SK-N-SH (cell line): ENCODE data around the gene PRKN. TPM values are rescaled to one million over a fixed set of nuclear protein-coding genes. Genes with fewer than 3 reads are reported as not detected.

Experiments
- CTCF ChIA-PET: fragments of 300-600, 350-600 bp; formaldehyde crosslinking; extraction: SDS; loops from one replicate; lab custom pipeline; 2021; lab: Yijun Ruan, JAX
- POLR2A ChIA-PET: fragments of 350-600 bp; sonication (Branson Sonifier 250); formaldehyde crosslinking; extraction: SDS; loops from one replicate; lab custom pipeline; 2020; ENCODE audit warnings: antibody characterized with exemption, inconsistent platforms; lab: Yijun Ruan, JAX
- DNase-seq: peaks from one replicate; pipeline ENCODE4 v3.0.0; 2012
- H2AFZ ChIP-seq: fragments of 200-600 bp; sonication (generic); 2 replicates; pipeline ENCODE4 v1.8.1; 2016; ENCODE audit warnings: antibody characterized with exemption, mild to moderate bottlenecking, low read depth
- H3F3A ChIP-seq: fragments of 200-600 bp; sonication (generic); replicated peaks from 2 replicates; pipeline ENCODE3; 2016; ENCODE audit warnings: antibody characterized with exemption, mild to moderate bottlenecking; ENCODE audit not compliant: insufficient read depth
- H3K27ac ChIP-seq, 2 experiments: fragments of 200-500 bp in 1 of 2; fragments of 200-600 bp in 1 of 2; sonication (Bioruptor generic) in 1 of 2; sonication (generic), shearing (Covaris generic) in 1 of 2; 2 replicates each; pipeline versions ENCODE4 v1.5.1 to v1.6.1; 2014 to 2016; ENCODE audit warnings: low read depth in 2 of 2, inconsistent platforms in 1 of 2, low read length in 1 of 2, mild to moderate bottlenecking in 1 of 2, mixed read lengths in 1 of 2
- H3K27me3 ChIP-seq: fragments of 200-600 bp; sonication (generic), shearing (Covaris generic); 2 replicates; pipeline ENCODE4 v1.6.1; 2016; ENCODE audit warnings: mixed run types; ENCODE audit not compliant: insufficient read depth
- H3K36me3 ChIP-seq, 2 experiments: fragments of 200-500 bp in 1 of 2; fragments of 200-600 bp in 1 of 2; sonication (Bioruptor generic) in 1 of 2; sonication (generic) in 1 of 2; replicated peaks in 1 of 2; 2 replicates each; pipeline versions ENCODE3 to v1.5.1; 2014 to 2016; ENCODE audit warnings: low read length in 1 of 2, mild to moderate bottlenecking in 1 of 2; ENCODE audit not compliant: insufficient read depth in 2 of 2, control insufficient read depth in 1 of 2
- H3K4me1 ChIP-seq, 2 experiments: fragments of 200-500 bp in 1 of 2; fragments of 200-600 bp in 1 of 2; sonication (Bioruptor generic) in 1 of 2; sonication (generic), shearing (Covaris generic) in 1 of 2; 2 replicates each; pipeline versions ENCODE4 v1.5.1 to v1.6.1; 2014 to 2016; ENCODE audit warnings: low read depth in 1 of 2, low read length in 1 of 2, mixed run types in 1 of 2; ENCODE audit not compliant: insufficient read depth in 2 of 2, control insufficient read depth in 1 of 2
- H3K4me2 ChIP-seq: fragments of 200-600 bp; sonication (generic), shearing (Covaris generic); 2 replicates; pipeline ENCODE4 v1.6.1; 2017; ENCODE audit warnings: mixed run types
- H3K4me3 ChIP-seq, 2 experiments: fragments of 200-500 bp in 1 of 2; fragments of 200-600 bp in 1 of 2; sonication (Bioruptor generic) in 1 of 2; sonication (generic), shearing (Covaris generic) in 1 of 2; 2 replicates each; pipeline versions ENCODE4 v1.5.1 to v1.8.1; 2014 to 2016; ENCODE audit warnings: low read depth in 2 of 2, inconsistent platforms in 1 of 2, low read length in 1 of 2, mild to moderate bottlenecking in 1 of 2, mixed read lengths in 1 of 2, moderate library complexity in 1 of 2
- H3K79me2 ChIP-seq: fragments of 200-600 bp; sonication (generic); 2 replicates; pipeline ENCODE4 v1.8.1; 2017; ENCODE audit warnings: mild to moderate bottlenecking; ENCODE audit not compliant: insufficient read depth
- H3K9ac ChIP-seq: fragments of 200-600 bp; sonication (generic); 2 replicates; pipeline ENCODE4 v1.6.1; 2017; ENCODE audit warnings: mixed run types
- H3K9me2 ChIP-seq: fragments of 200-600 bp; sonication (generic); 2 replicates; pipeline ENCODE4 v1.6.1; 2017; ENCODE audit warnings: mixed run types
- H3K9me3 ChIP-seq: fragments of 200-600 bp; sonication (generic); 2 replicates; pipeline ENCODE4 v1.6.1; 2017; ENCODE audit warnings: mixed run types, mild to moderate bottlenecking, moderate library complexity
- H4K20me1 ChIP-seq: fragments of 200-600 bp; sonication (generic); 2 replicates; pipeline ENCODE4 v1.6.1; 2017; ENCODE audit warnings: mild to moderate bottlenecking, mixed run types; ENCODE audit not compliant: insufficient read depth
- EP300 ChIP-seq, 2 experiments: IDR thresholded peaks; 2 replicates each; pipeline versions ENCODE4 v1.4.0 to v1.6.1; 2012; ENCODE audit warnings: borderline replicate concordance in 1 of 2, low read depth in 1 of 2, low read length in 1 of 2
- GABPA ChIP-seq: IDR thresholded peaks from 2 replicates; pipeline ENCODE4 v1.4.0; 2012; ENCODE audit warnings: low read depth, mild to moderate bottlenecking
- MEF2A ChIP-seq: IDR thresholded peaks from 2 replicates; pipeline ENCODE4 v1.4.0; 2012; ENCODE audit warnings: low read depth, borderline replicate concordance
- NFIC ChIP-seq: IDR thresholded peaks from 2 replicates; pipeline ENCODE4 v1.4.0; 2012; ENCODE audit warnings: borderline replicate concordance
- NRF1 ChIP-seq: IDR thresholded peaks from 2 replicates; pipeline ENCODE4 v1.6.1; 2012; ENCODE audit warnings: low read depth, mild to moderate bottlenecking, low read length
- POLR2AphosphoS5 ChIP-seq: IDR thresholded peaks from 2 replicates; pipeline ENCODE4 v1.6.1; 2012; ENCODE audit warnings: low read depth, low read length
- RAD21 ChIP-seq: IDR thresholded peaks from 2 replicates; pipeline ENCODE4 v1.6.1; 2012; ENCODE audit warnings: mild to moderate bottlenecking, low read length
- TAF1 ChIP-seq: IDR thresholded peaks from 2 replicates; pipeline ENCODE4 v1.6.1; 2012; ENCODE audit warnings: low read depth, mild to moderate bottlenecking, low read length, moderate library complexity, borderline replicate concordance
- TCF12 ChIP-seq: IDR thresholded peaks from 2 replicates; pipeline ENCODE4 v1.4.0; 2012
- TEAD4 ChIP-seq: IDR thresholded peaks from 2 replicates; pipeline ENCODE4 v1.4.0; 2012; ENCODE audit warnings: mild to moderate bottlenecking, borderline replicate concordance; ENCODE audit not compliant: insufficient read depth
- YY1 ChIP-seq: IDR thresholded peaks from 2 replicates; pipeline ENCODE4 v1.4.0; 2012; ENCODE audit warnings: low read depth, mild to moderate bottlenecking
- ZBTB33 ChIP-seq: IDR thresholded peaks from 2 replicates; pipeline ENCODE4 v1.4.0; 2012; ENCODE audit warnings: low read depth, borderline replicate concordance
- WGBS: methylation state at CpG from one replicate; pipeline ENCODE4 v1.1.6; 2017; ENCODE audit warnings: low lambda C conversion rate; 5-methylcytosine and 5-hydroxymethylcytosine counted together
- polyA plus RNA-seq, 3 experiments: library from polyadenylated mRNA; depleted of rRNA; stranded (reverse); fragments of >200 nt; gene quantifications; 2 replicates each; pipeline ENCODE4 v1.2.3, GENCODE V29; 2012
- TF ChIP-seq, protein P1 (sequence below): fragments of 150-350 bp; IDR thresholded peaks from 2 replicates; pipeline ENCODE4 v1.6.1; 2017; ENCODE audit warnings: antibody characterized with exemption, low read length, low read depth, borderline replicate concordance
- TF ChIP-seq, protein P2 (sequence below): IDR thresholded peaks from 2 replicates; pipeline ENCODE4 v1.4.0; 2012; ENCODE audit warnings: low read depth, borderline replicate concordance
- TF ChIP-seq, protein P3 (sequence below): IDR thresholded peaks from 2 replicates; pipeline ENCODE4 v1.6.1; 2012; ENCODE audit warnings: mild to moderate bottlenecking, low read depth, low read length, moderate library complexity
- TF ChIP-seq, protein P4 (sequence below): IDR thresholded peaks from 2 replicates; pipeline ENCODE4; 2012
- TF ChIP-seq, protein P5 (sequence below): fragments of 150-350 bp; IDR thresholded peaks from 2 replicates; pipeline ENCODE4 v1.6.1; 2016; ENCODE audit warnings: mild to moderate bottlenecking, low read depth, low read length

The PRKN gene
- polyA plus RNA-seq, 1 of the 3 experiments (the other 2 are of a cell fraction), result 0.76 TPM

- TF ChIP-seq, protein P1, sequence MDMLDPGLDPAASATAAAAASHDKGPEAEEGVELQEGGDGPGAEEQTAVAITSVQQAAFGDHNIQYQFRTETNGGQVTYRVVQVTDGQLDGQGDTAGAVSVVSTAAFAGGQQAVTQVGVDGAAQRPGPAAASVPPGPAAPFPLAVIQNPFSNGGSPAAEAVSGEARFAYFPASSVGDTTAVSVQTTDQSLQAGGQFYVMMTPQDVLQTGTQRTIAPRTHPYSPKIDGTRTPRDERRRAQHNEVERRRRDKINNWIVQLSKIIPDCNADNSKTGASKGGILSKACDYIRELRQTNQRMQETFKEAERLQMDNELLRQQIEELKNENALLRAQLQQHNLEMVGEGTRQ, result no peak
- TF ChIP-seq, protein P2, sequence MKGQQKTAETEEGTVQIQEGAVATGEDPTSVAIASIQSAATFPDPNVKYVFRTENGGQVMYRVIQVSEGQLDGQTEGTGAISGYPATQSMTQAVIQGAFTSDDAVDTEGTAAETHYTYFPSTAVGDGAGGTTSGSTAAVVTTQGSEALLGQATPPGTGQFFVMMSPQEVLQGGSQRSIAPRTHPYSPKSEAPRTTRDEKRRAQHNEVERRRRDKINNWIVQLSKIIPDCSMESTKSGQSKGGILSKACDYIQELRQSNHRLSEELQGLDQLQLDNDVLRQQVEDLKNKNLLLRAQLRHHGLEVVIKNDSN, result no peak
- TF ChIP-seq TEAD4 (no peak), NFIC (no peak), TAF1 (no peak)
- TF ChIP-seq, protein P3, sequence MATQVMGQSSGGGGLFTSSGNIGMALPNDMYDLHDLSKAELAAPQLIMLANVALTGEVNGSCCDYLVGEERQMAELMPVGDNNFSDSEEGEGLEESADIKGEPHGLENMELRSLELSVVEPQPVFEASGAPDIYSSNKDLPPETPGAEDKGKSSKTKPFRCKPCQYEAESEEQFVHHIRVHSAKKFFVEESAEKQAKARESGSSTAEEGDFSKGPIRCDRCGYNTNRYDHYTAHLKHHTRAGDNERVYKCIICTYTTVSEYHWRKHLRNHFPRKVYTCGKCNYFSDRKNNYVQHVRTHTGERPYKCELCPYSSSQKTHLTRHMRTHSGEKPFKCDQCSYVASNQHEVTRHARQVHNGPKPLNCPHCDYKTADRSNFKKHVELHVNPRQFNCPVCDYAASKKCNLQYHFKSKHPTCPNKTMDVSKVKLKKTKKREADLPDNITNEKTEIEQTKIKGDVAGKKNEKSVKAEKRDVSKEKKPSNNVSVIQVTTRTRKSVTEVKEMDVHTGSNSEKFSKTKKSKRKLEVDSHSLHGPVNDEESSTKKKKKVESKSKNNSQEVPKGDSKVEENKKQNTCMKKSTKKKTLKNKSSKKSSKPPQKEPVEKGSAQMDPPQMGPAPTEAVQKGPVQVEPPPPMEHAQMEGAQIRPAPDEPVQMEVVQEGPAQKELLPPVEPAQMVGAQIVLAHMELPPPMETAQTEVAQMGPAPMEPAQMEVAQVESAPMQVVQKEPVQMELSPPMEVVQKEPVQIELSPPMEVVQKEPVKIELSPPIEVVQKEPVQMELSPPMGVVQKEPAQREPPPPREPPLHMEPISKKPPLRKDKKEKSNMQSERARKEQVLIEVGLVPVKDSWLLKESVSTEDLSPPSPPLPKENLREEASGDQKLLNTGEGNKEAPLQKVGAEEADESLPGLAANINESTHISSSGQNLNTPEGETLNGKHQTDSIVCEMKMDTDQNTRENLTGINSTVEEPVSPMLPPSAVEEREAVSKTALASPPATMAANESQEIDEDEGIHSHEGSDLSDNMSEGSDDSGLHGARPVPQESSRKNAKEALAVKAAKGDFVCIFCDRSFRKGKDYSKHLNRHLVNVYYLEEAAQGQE, result no peak
These were observed 671.5 kb downstream of the PRKN start (continued) for GRCh38 chr6:162056061-162056460.

GRCh38 chr6:162055365-162055764 lies 672.2 kb downstream of the PRKN start:
- no peak overlapping the region for H2AFZ ChIP-seq
- TF ChIP-seq YY1 (no peak), POLR2AphosphoS5 (no peak), ZBTB33 (no peak), MEF2A (no peak), TAF1 (no peak), NRF1 (no peak), NFIC (no peak), RAD21 (no peak), EP300 (IDR thresholded peaks at IDR 0.05; ENCODE audit: borderline replicate concordance in 1 of 2, low read depth in 1 of 2, low read length in 1 of 2) (no peak), GABPA (no peak), TEAD4 (no peak), TCF12 (no peak)
- TF ChIP-seq, protein P4, sequence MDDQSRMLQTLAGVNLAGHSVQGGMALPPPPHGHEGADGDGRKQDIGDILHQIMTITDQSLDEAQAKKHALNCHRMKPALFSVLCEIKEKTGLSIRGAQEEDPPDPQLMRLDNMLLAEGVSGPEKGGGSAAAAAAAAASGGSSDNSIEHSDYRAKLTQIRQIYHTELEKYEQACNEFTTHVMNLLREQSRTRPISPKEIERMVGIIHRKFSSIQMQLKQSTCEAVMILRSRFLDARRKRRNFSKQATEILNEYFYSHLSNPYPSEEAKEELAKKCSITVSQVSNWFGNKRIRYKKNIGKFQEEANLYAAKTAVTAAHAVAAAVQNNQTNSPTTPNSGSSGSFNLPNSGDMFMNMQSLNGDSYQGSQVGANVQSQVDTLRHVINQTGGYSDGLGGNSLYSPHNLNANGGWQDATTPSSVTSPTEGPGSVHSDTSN, result no peak
- TF ChIP-seq, protein P2, result no peak
- TF ChIP-seq, protein P5, sequence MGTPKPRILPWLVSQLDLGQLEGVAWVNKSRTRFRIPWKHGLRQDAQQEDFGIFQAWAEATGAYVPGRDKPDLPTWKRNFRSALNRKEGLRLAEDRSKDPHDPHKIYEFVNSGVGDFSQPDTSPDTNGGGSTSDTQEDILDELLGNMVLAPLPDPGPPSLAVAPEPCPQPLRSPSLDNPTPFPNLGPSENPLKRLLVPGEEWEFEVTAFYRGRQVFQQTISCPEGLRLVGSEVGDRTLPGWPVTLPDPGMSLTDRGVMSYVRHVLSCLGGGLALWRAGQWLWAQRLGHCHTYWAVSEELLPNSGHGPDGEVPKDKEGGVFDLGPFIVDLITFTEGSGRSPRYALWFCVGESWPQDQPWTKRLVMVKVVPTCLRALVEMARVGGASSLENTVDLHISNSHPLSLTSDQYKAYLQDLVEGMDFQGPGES, result no peak
- POLR2A ChIA-PET, result no interaction called here
- no peaks in the 10 kb centered on the region for H3K27me3 ChIP-seq
- H3K4me3 ChIP-seq, result no peak overlapping the region
- no peaks in the 10 kb centered on the region for H3K79me2 ChIP-seq
- H3K9me2 ChIP-seq, result no peaks in the 10 kb centered on the region
- no peaks in the 10 kb centered on the region for H3K36me3 ChIP-seq
- no peak for DNase-seq
- peaks cover 0 to 3% of the 10 kb centered on the region in 2 experiments; a peak in 1 of 4 replicates for H3K4me1 ChIP-seq
- H3F3A ChIP-seq, result no peaks in the 10 kb centered on the region
- H3K9ac ChIP-seq, result no peak overlapping the region
- H3K27ac ChIP-seq, result no peak overlapping the region
- H4K20me1 ChIP-seq, result no peaks in the 10 kb centered on the region
- H3K4me2 ChIP-seq, result no peak overlapping the region
- no peaks in the 10 kb centered on the region for H3K9me3 ChIP-seq
- CTCF ChIA-PET, result no interaction called here
- WGBS, result 68% methylated on average over 7 of the region's 7 CpGs
